HEK293T (cell line): ENCODE measurements around the gene PSMB7.

ENCODE experiments used
- CTCF ChIA-PET: fragments of 350-600 bp; formaldehyde crosslinking; extraction: SDS; loops from one replicate; lab custom pipeline; 2021; ENCODE audit warnings: antibody characterized with exemption, inconsistent platforms; lab: Yijun Ruan, JAX
- POLR2A ChIA-PET: fragments of 350-600 bp; formaldehyde crosslinking; extraction: SDS; loops from one replicate; lab custom pipeline; 2020; ENCODE audit warnings: antibody characterized with exemption, inconsistent platforms; lab: Yijun Ruan, JAX
- DNase-seq: peaks from one replicate; pipeline ENCODE4 v3.0.0; 2012; ENCODE audit warnings: mixed read lengths; ENCODE audit errors: extremely low spot score
- ARNT ChIP-seq: fragments of 450-650 bp; IDR thresholded peaks from 2 replicates; pipeline ENCODE4 v1.6.1; 2017; ENCODE audit warnings: mild to moderate bottlenecking
- BHLHE40 ChIP-seq: fragments of 450-650 bp; IDR thresholded peaks from 2 replicates; pipeline ENCODE4 v1.6.1; 2016; ENCODE audit warnings: mild to moderate bottlenecking, moderate library complexity, borderline replicate concordance
- CTBP1 ChIP-seq: fragments of 450-650 bp; IDR thresholded peaks from 2 replicates; pipeline ENCODE4 v1.6.1; 2016; ENCODE audit warnings: borderline replicate concordance
- ELF4 ChIP-seq: fragments of 450-650 bp; IDR thresholded peaks from 2 replicates; pipeline ENCODE4 v1.6.1; 2017; ENCODE audit warnings: antibody characterized with exemption
- FOXA1 ChIP-seq: fragments of 450-650 bp; IDR thresholded peaks from 2 replicates; pipeline ENCODE4 v1.6.1; 2016; ENCODE audit warnings: mild to moderate bottlenecking
- FOXK2 ChIP-seq: fragments of 450-650 bp; IDR thresholded peaks from 2 replicates; pipeline ENCODE4 v1.6.1; 2016; ENCODE audit warnings: mild to moderate bottlenecking
- FOXM1 ChIP-seq: fragments of 450-650 bp; IDR thresholded peaks from 2 replicates; pipeline ENCODE4 v1.6.1; 2017; ENCODE audit warnings: mild to moderate bottlenecking, borderline replicate concordance
- HDGF ChIP-seq: fragments of 450-650 bp; IDR thresholded peaks from 2 replicates; pipeline ENCODE4 v1.6.1; 2017; ENCODE audit warnings: antibody characterized with exemption, borderline replicate concordance
- L3MBTL2 ChIP-seq: fragments of 450-650 bp; conservative IDR thresholded peaks from 2 replicates; pipeline ENCODE4 v1.6.1; 2016; ENCODE audit warnings: mild to moderate bottlenecking
- LEF1 ChIP-seq: fragments of 450-650 bp; IDR thresholded peaks from 2 replicates; pipeline ENCODE4 v1.6.1; 2017; ENCODE audit warnings: mild to moderate bottlenecking, borderline replicate concordance
- NFRKB ChIP-seq: fragments of 450-650 bp; IDR thresholded peaks from 2 replicates; pipeline ENCODE4 v1.6.1; 2016; ENCODE audit warnings: mild to moderate bottlenecking, moderate library complexity
- PKNOX1 ChIP-seq: fragments of 450-650 bp; IDR thresholded peaks from 2 replicates; pipeline ENCODE4 v1.6.1; 2016
- SP1 ChIP-seq: fragments of 450-650 bp; IDR thresholded peaks from 2 replicates; pipeline ENCODE4 v1.6.1; 2017
- SUZ12 ChIP-seq: fragments of 450-650 bp; IDR thresholded peaks from 2 replicates; pipeline ENCODE4 v1.6.1; 2016; ENCODE audit warnings: mild to moderate bottlenecking
- TARDBP ChIP-seq: fragments of 450-650 bp; IDR thresholded peaks from 2 replicates; pipeline ENCODE4 v1.6.1; 2016
- ZNF384 ChIP-seq: fragments of 450-650 bp; IDR thresholded peaks from 2 replicates; pipeline ENCODE4 v1.6.1; 2016

The PSMB7 gene

DNA sequence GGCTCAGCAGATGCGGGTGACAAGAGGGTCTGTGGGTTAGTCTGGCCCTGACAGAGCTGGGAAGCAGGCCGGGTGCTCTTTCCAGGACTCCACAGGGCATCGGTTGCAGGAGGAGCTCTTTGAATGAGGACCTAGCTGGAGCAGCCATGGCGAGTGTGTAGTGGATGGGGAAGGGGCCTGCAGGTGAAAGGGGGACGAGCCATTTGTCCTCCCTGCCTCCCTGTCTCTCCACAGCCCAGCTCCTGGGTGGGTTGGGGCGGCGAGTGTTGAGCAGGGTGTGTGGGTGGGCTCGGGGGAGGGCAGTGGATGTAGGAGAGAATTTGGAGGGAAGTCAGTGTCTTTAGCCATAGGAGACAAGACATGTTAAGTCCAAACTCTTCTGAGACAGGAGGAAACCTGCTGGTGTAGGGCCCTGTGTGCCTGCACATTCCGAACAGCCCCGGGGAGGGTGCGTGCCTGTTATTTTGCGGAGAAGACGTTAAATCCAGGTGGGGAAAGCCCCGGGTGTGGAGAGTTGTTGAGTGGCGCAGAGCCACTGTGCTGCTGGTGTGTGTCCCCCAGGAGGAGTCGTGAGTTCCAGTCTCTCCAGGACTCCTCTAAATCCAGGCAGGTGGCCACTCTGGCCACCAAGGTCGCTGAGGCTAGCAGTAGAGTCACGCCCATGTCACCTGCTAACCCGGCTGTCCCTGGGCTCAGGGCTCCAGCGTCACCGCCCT is 73.6 kb downstream of the PSMB7 start:
- POLR2A ChIA-PET, result no interaction called here
- TF ChIP-seq FOXA1, result no peak
- TF ChIP-seq SP1, result no peak
- TF ChIP-seq FOXM1, result no peak
- no peak for TF ChIP-seq TARDBP
- no peak for TF ChIP-seq CTBP1
- TF ChIP-seq FOXK2, result no peak
- TF ChIP-seq ZNF384, result no peak
- TF ChIP-seq ARNT, result no peak
- TF ChIP-seq NFRKB, result no peak
- no peak for TF ChIP-seq HDGF
- TF ChIP-seq SUZ12, result no peak
- no peak for TF ChIP-seq LEF1
- TF ChIP-seq BHLHE40, result no peak
- no peak for TF ChIP-seq PKNOX1
- TF ChIP-seq L3MBTL2, result no peak
- no peak for TF ChIP-seq ELF4
- CTCF ChIA-PET, result no interaction called here
- no peak for DNase-seq

DNA sequence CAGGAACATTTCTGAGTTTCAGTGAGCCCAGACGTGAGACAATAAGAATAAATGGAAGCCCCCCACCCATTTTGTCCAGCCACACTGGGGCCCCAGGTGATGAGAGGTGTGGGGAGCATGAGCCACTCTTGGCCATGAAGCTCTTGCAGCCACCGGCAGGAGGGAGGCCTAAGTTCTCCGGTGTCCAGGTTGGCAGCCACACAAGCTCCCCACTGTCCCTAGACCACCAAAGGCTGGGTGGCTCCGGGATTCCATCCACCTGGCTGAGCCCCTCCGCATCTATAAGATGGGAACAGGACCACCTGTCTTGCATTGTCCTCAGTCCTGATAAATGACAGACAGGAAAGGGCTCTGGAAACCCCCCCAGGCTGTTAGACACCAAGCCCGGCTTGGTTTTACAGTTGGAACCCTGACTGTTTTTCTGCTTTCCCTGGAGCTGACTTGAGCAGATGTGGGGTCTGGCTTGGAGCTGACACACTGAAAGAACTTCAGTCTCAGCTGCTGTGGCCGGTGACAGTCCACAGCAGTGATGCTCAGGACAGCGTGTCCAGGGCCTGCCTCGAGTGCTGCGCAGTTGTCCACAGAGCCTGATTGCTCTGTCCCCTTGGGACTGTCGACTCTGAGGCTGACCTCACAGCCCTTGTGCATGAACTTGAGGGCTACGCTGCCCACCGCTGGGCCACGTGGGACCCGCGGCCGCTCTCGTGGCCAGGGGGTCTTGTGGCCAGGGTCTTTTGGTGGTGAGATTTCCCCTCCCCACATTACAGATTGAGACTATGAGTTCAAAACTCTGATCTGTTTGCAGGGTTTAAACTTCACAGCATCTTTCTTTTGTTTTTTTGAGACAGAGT is 74.8 kb downstream of the PSMB7 start:
- CTCF ChIA-PET, result no interaction called here
- POLR2A ChIA-PET, result no interaction called here
- no peak for TF ChIP-seq SP1
- TF ChIP-seq BHLHE40, result no peak
- TF ChIP-seq FOXM1, result no peak
- no peak for TF ChIP-seq ARNT
- no peak for TF ChIP-seq FOXA1
- no peak for TF ChIP-seq NFRKB
- no peak for TF ChIP-seq TARDBP
- no peak for TF ChIP-seq LEF1
- TF ChIP-seq ELF4, result no peak
- TF ChIP-seq L3MBTL2, result no peak
- no peak for TF ChIP-seq SUZ12
- no peak for DNase-seq

- no peak for DNase-seq
- ChIA-PET CTCF (no interaction called here), POLR2A (no interaction called here)
- TF ChIP-seq SP1 (no peak), ARNT (no peak), L3MBTL2 (no peak), FOXA1 (no peak), ELF4 (no peak), PKNOX1 (no peak)
Measured at GRCh38 chr9:124339603-124340146, 75.6 kb downstream of the PSMB7 start.

DNA sequence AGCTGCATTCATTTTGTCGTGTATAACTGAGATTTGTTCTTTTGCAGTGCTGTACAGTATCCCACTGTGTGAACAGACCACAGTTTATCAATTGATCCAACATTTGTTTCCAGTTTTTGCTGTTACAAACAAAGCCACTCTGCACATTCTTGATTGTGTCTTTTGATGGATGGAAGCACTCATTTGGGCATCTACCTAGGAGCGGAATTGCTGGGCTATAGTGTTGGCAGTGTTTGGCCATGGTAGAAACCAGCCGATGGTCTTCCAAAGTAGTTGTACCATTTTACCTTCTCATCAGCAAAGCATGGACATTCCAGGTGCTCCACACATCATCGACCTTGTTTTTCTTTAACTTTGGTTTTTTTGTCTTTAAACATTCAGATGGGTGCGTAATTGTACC is 77.7 kb downstream of the PSMB7 start:
- CTCF ChIA-PET, result no interaction called here
- POLR2A ChIA-PET, result no interaction called here

DNA sequence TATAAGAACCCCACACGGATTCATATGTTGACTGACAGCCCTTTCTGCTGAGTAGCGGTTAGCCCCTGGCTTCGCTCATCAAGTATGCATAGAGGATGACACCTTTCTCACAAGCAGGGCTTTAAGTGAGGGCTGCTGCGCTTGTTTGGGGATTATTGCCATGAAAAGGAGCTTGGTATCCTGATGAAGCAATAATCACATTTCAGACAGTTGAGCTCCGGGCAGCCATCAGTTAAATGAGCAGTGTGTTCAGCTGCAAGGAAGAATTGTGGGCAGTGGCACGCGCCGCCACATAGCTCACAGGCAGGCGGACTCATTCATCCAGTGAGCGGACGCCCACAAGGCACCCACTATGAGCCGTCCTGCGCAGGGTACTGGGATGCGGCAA is 79.9 kb downstream of the PSMB7 start:
- no peak for TF ChIP-seq TARDBP
- TF ChIP-seq PKNOX1, result no peak
- TF ChIP-seq SP1, result no peak
- TF ChIP-seq SUZ12, result no peak
- TF ChIP-seq ARNT, result no peak
- no peak for TF ChIP-seq FOXA1
- CTCF ChIA-PET, result no interaction called here
- POLR2A ChIA-PET, result no interaction called here
- DNase-seq, result no peak

More for the DNA sequence above, 77.7 kb downstream of the PSMB7 start:
- DNase-seq, result no peak
- TF ChIP-seq FOXK2 (no peak), SP1 (no peak), CTBP1 (no peak), ZNF384 (no peak), FOXA1 (no peak), LEF1 (no peak), L3MBTL2 (no peak), NFRKB (no peak), ELF4 (no peak), TARDBP (no peak), ARNT (no peak)

DNA sequence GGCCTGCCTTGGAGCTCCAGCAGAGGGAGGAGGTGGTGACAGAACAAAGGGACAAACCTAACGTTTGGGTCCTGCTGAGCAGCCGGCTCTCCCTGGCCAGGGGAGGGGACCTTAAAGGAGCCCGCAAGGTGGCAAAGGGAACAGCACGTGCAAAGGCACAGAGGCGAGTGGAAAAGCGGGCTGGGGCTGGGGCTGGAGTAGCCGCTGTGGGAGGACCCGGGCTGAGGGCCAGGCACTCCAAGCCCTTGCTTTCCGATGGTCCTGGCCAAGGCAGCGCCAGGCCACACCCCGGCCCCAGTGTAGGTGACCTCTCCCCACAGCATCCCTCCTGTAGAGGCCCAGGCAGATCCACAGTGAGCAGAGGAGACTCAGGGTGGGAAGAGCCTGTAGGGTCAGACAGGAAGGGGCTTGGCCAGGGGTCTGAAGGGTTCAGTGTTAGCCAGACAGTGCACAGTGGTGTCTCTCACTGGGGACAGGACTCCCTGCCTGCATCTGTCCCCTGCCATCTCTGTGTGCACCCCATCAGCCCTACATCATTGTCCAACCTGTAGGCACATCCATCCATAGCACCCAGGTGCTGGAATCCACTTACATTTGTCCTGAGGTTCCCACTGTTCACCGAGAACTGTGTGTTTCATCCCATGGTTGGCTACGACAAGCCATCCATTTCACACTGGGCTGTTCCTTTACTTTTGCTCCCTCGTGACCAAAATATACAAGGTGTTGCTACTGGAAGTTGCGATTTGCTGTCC is 80.5 kb downstream of the PSMB7 start:
- CTCF ChIA-PET, result no interaction called here
- TF ChIP-seq SUZ12 (no peak), BHLHE40 (no peak), HDGF (no peak), NFRKB (no peak), FOXA1 (no peak), ARNT (no peak), PKNOX1 (no peak), FOXK2 (no peak), CTBP1 (no peak), SP1 (no peak), TARDBP (no peak), LEF1 (no peak), L3MBTL2 (no peak), ELF4 (no peak), ZNF384 (no peak), FOXM1 (no peak)
- no peak for DNase-seq
- POLR2A ChIA-PET, result no interaction called here
